NCI-H146 (cell line): ENCODE results near the gene IL9.

Source experiments
- DNase-seq: peaks from one replicate; lab custom pipeline; 2025; lab: John Stamatoyannopoulos, UW

Gene IL9

GRCh38 chr5:135891268-135891667 is 4.4 kb downstream of the IL9 start:
- DNase-seq, result peak; percentile 62

DNA sequence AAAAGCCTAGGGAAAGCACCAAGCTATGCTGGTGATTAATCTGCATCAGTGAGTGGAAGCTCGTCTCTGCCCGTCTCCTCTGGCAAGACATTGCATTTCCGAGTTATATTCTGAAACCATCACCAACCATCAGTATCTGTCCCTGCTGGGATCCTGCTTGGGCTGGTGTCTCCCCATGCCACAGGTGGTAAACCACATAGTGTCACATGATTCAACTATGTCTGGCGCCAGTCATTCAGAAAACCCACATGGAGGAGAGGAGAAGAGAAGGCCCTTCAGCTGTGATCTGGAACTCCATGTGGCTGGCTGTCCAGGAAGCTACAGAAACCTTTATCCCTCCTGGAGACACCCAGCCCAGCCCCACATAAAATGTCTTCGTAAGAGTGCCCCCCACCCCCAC is 4.8 kb downstream of the IL9 start:
- DNase-seq, result peak; percentile 62

DNA sequence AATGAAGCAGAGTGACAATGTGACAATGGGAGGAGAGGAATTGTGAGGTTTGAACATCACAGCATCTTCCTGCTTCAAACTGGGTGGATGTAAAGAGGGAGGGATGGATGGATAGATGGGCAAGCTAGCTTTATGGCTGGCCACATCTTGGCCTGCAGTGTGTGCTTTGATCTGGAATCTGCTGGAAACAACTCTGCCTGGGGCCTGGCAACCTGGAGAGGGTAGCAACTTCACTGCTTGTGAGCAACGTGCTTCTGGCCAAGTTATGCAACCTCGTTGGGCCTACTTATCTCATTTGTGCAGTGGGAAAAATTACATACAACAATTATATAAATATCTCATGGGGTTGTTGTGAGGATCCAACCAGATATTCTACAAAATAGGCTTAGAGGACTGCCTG is 5.3 kb downstream of the IL9 start:
- no peak for DNase-seq

- no peak for DNase-seq
Observed at GRCh38 chr5:135887881-135888614, 7.6 kb downstream of the IL9 start.

DNA sequence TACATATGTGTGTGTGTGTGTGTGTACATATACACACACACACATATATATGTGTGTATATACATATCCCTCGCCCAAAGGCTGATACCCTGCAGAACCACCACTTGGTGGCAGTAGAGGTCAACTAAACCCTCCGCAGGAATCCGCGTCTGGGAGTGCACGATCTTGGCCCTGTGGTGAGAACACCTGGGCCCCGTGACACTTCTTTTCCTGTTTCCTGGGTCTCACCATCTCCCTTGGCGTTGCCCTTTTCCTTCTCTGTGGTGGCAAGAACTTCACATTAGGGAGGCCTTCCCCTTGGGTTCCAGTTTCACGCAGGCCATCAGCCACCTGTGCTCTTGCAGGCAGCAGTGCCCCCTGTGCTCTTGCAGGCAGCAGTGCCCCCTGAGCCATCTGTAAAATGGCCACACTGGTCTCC is 8.2 kb downstream of the IL9 start:
- peak; percentile 70 for DNase-seq

GRCh38 chr5:135886136-135886535 is 9.5 kb downstream of the IL9 start:
- DNase-seq, result no peak

GRCh38 chr5:135885031-135885430 is 10.6 kb downstream of the IL9 start:
- no peak for DNase-seq

GRCh38 chr5:135883441-135883840 is 12.2 kb downstream of the IL9 start:
- no peak for DNase-seq

DNA sequence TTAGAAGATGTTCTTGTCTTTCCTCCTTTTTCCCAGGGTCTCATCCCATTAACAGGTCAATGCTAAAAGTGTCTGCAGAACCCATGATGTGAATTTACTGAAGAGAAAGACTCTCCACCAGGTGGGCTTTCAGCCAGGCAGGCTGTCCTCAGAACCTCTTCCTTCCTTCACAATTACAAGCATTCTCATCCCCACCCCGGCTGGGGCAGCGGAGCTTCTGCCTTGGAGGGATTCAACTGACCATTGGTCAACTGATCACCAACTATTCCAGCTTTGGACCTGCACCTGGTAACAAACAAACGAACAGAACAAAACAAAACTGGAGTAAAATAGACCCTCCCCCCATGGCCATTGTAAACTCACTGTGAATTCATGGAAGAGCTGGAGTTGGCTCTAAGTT is 12.6 kb downstream of the IL9 start:
- DNase-seq, result no peak

- DNase-seq, result no peak
Observed at GRCh38 chr5:135881819-135882218, 13.8 kb downstream of the IL9 start.

GRCh38 chr5:135881244-135881643 is 14.4 kb downstream of the IL9 start:
- no peak for DNase-seq

DNA sequence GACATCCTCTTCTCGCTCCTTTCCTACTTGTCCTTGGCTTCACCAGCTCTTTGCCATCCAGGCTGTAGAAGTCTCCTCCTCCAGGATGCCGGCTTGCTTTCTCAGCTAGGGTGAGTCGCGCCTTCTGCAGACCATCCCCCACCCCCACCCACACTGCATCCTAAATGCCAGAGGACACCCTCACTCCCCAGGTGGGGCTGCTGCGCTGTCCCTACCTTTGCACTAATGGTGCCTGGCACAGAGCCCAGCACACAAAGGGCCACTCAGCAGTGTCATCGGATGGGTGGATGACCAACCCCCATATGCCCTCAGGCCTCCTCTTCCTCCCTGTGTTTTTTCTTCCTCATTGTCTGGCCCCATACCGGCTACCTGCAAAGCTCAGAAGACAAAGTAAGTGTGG is 14.8 kb downstream of the IL9 start:
- peak; percentile 46 for DNase-seq

GRCh38 chr5:135880278-135880677 is 15.4 kb downstream of the IL9 start:
- no peak for DNase-seq

GRCh38 chr5:135879591-135879990 is 16.1 kb downstream of the IL9 start:
- no peak for DNase-seq

DNA sequence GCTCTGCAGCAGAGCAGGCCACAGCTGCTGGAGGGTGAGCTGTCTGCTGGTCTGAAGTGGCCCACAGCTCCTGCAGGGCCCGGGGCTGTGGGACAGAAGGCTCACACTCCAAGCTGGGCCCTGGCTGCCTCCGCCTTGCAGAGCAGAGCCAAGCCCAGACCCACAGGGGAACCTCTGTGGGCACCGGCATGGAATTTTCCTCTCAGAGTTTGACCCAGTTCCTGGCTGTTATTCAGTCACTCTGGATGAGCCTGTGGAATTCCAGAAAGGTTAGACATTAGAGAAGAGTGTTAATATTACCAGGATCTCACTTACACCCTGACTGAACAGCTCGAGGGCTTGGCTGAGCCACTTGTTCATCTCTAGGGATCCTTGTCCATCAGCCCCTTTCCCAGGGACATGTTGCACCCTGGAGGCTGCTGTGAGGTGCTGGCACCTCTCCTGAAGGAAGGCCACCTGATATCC is 17.5 kb downstream of the IL9 start:
- no peak for DNase-seq

DNA sequence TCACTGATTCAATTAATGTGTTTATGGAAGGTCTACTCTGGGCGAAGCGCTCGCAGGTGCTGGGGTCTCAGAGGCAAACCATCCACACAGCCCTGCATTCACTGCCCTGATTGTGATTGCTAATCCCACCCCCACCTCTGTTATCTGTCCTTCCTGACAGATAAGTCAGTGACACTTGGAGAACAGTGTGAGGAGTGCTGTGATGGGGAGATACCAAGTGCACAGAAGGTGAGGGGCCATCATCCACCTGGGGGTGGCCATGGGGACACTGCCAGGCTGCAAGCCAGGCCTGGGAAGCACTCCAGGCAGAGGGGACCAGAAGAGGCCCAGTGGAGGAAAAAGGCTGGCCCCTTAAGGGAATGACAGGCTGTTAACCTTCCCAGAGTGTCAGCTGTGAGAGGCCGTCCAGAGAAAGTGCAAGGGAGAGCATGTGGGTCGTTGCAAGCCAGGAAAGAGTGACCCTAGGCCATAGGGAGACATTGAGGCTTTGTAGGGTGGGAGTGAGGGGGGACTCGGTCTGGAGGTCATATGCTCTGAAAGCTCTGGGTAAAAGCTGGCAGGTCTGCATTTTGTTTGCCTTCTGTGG is 18.0 kb downstream of the IL9 start:
- no peak for DNase-seq

- no peak for DNase-seq
Observed at GRCh38 chr5:135876146-135876545, 19.5 kb downstream of the IL9 start.

DNA sequence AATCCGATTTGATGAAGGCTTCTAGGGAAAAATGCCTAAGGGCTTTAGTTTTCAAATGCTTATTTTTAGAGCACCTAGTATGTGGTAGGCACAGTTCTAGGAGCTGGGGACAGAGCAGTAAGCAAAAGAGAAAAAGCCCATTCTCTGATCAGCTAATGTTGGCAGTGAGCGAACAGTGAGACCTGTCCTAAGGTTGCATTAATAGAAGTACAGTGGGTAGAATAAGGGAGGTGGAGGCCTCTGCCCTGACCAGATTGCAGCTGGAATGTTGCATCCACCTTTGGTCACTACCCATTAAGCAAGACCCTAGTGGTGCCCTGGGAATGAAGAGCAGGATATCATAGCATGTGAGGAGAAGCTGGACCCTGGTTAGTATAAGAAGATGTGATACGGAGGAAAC is 20.1 kb downstream of the IL9 start:
- no peak for DNase-seq

DNA sequence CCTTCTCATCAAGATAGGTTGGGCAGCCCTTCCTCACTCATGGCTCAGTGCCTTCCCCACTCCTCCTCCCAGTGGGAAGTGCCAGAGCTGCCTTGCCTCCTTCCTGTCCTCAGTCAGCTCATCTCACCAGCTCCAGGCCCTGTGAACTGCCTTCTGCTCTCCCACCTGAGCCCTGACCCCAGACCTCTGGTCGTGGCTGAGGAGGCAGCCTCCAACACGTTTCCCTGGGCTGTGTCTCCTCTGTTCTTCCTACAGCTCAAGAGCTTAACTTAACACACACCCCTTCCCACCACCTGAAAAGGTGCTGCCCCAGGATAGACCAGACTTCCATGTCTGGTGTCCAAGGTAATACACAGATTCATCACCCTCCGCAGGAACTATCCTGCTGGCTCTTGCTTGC is 21.2 kb downstream of the IL9 start:
- no peak for DNase-seq

- DNase-seq, result no peak
Observed at GRCh38 chr5:135873831-135874230, 21.8 kb downstream of the IL9 start.

- no peak for DNase-seq
Observed at GRCh38 chr5:135871268-135871915, 24.2 kb downstream of the IL9 start.

GRCh38 chr5:135869935-135870334 is 25.7 kb downstream of the IL9 start:
- no peak for DNase-seq

GRCh38 chr5:135869276-135869675 is 26.4 kb downstream of the IL9 start:
- DNase-seq, result no peak
